ENCODE data around the gene PAX8.

PAX8 gene

GRCh38 chr2:113246606-113247005, 32.1 kb downstream of the PAX8 start:
- no peak overlapping the region for H3K4me3 ChIP-seq (ENCODE audit: low read length)
- no peak for TF ChIP-seq CTCF (IDR thresholded peaks at IDR 0.05; ENCODE audit: insufficient read depth, low read depth, low read length, missing control alignments)
- no peak for DNase-seq (ENCODE audit: low read depth)

GRCh38 chr2:113245276-113245711, 33.4 kb downstream of the PAX8 start:
- no peak for TF ChIP-seq CTCF (IDR thresholded peaks at IDR 0.05; ENCODE audit: insufficient read depth, low read depth, low read length, missing control alignments)
- H3K4me3 ChIP-seq (ENCODE audit: low read length): no peak overlapping the region
- DNase-seq (ENCODE audit: low read depth): no peak

GRCh38 chr2:113242327-113242726, 36.4 kb downstream of the PAX8 start:
- no peak for TF ChIP-seq CTCF (IDR thresholded peaks at IDR 0.05; ENCODE audit: insufficient read depth, low read depth, low read length, missing control alignments)

GRCh38 chr2:113240915-113241911, 37.5 kb downstream of the PAX8 start:
- no peak for TF ChIP-seq CTCF (IDR thresholded peaks at IDR 0.05; ENCODE audit: insufficient read depth, low read depth, low read length, missing control alignments)
- peak; percentile 100 for DNase-seq (ENCODE audit: low read depth)
- H3K4me3 ChIP-seq (ENCODE audit: low read length): no peak overlapping the region

More at GRCh38 chr2:113242327-113242726, 36.4 kb downstream of the PAX8 start:
- no peak overlapping the region for H3K4me3 ChIP-seq (ENCODE audit: low read length)
- no peak for DNase-seq (ENCODE audit: low read depth)

- peak; percentile 98 for DNase-seq (ENCODE audit: low read depth)
- no peak for TF ChIP-seq CTCF (IDR thresholded peaks at IDR 0.05; ENCODE audit: insufficient read depth, low read depth, low read length, missing control alignments)
- H3K4me3 ChIP-seq (ENCODE audit: low read length): no peak overlapping the region
These were observed 38.4 kb downstream of the PAX8 start for GRCh38 chr2:113240150-113240914.

GRCh38 chr2:113238871-113239839, 39.6 kb downstream of the PAX8 start:
- TF ChIP-seq CTCF (IDR thresholded peaks at IDR 0.05; ENCODE audit: insufficient read depth, low read depth, low read length, missing control alignments): no peak
- H3K4me3 ChIP-seq (ENCODE audit: low read length): no peak overlapping the region
- no peak for DNase-seq (ENCODE audit: low read depth)
